ENCODE results near the gene HLF. TPM values are rescaled to one million over a fixed set of nuclear protein-coding genes. Genes with fewer than 3 reads are reported as not detected.
A peak's percentile ranks its signal among the peaks of the same experiment; 100 is the strongest.

HLF gene
- polyA plus RNA-seq, 4 donors, result 0.31 to 2.3 (median 0.61) TPM

- DNase-seq, result no peak
- 86 to 98% (median 96%) methylated on average over 1 of the region's 1 CpG for WGBS, 3 donors
- Histone ChIP-seq H3K4me3 (ENCODE audit: low read depth in 1 of 3, low read length in 3 of 3) (no peak overlapping the region), H3K36me3 (ENCODE audit: control insufficient read depth in 3 of 3, insufficient read depth in 2 of 3, low read depth in 1 of 3, low read length in 3 of 3) (no peaks in the 10 kb centered on the region), H3K9me3 (ENCODE audit: control insufficient read depth in 2 of 2, insufficient read depth in 1 of 2, low read depth in 1 of 2, low read length in 1 of 2) (peaks cover 0 to 5% of the 10 kb centered on the region in 2 donors), H3K27me3 (ENCODE audit: control insufficient read depth in 3 of 3, insufficient read depth in 3 of 3, low read length in 3 of 3) (peaks cover 0 to 4% (median 0%) of the 10 kb centered on the region in 3 donors), H3K27ac (ENCODE audit: low read depth in 1 of 3, low read length in 2 of 3) (no peak overlapping the region), H3K4me1 (ENCODE audit: control insufficient read depth in 3 of 3, insufficient read depth in 2 of 3, low read depth in 1 of 3, low read length in 2 of 3) (no peaks in the 10 kb centered on the region)
- no peak for FAIRE-seq
These were observed 81.9 kb downstream of the HLF start for GRCh38 chr17:55346658-55347057.

DNA sequence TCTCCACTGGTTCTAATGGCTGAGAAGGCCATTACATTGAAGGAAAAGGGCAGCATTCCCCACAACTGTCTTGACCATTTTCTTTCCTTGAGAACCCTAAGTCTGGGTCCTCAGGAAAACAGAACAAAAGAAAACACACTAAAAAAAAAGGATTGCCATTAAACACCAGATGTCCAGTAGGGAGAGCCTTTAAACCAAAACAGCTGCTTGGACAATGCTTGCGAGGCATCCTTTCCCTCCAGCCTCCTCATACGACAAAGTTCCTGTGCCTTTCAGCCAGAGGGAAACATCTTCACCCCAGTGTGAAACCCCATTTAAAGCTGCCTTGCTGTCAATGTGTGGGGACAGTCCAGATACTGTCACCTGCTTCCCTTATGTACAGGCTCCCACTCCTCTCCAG, 82.6 kb downstream of the HLF start:
- no peak for DNase-seq
- peaks cover 0 to 4% (median 0%) of the 10 kb centered on the region in 3 donors for H3K27me3 ChIP-seq (ENCODE audit: control insufficient read depth in 3 of 3, insufficient read depth in 3 of 3, low read length in 3 of 3)
- no peak for FAIRE-seq
- 87 to 96% (median 90%) methylated on average over 2 of the region's 2 CpGs for WGBS, 3 donors
- H3K4me1 ChIP-seq (ENCODE audit: control insufficient read depth in 3 of 3, insufficient read depth in 2 of 3, low read depth in 1 of 3, low read length in 2 of 3), result no peaks in the 10 kb centered on the region
- H3K4me3 ChIP-seq (ENCODE audit: low read depth in 1 of 3, low read length in 3 of 3), result no peak overlapping the region
- H3K36me3 ChIP-seq (ENCODE audit: control insufficient read depth in 3 of 3, insufficient read depth in 2 of 3, low read depth in 1 of 3, low read length in 3 of 3), result no peaks in the 10 kb centered on the region
- peaks cover 0 to 5% of the 10 kb centered on the region in 2 donors for H3K9me3 ChIP-seq (ENCODE audit: control insufficient read depth in 2 of 2, insufficient read depth in 1 of 2, low read depth in 1 of 2, low read length in 1 of 2)
- H3K27ac ChIP-seq (ENCODE audit: low read depth in 1 of 3, low read length in 2 of 3), result no peak overlapping the region

GRCh38 chr17:55348749-55349354, 84.1 kb downstream of the HLF start:
- WGBS, 3 donors, result 16 to 19% (median 17%) methylated on average over 10 of the region's 10 CpGs
- H3K27ac ChIP-seq (ENCODE audit: low read depth in 1 of 3, low read length in 2 of 3), result no peak overlapping the region
- FAIRE-seq, result peak; percentile 59
- peaks cover 0 to 5% of the 10 kb centered on the region in 2 donors for H3K9me3 ChIP-seq (ENCODE audit: control insufficient read depth in 2 of 2, insufficient read depth in 1 of 2, low read depth in 1 of 2, low read length in 1 of 2)
- no peaks in the 10 kb centered on the region for H3K4me1 ChIP-seq (ENCODE audit: control insufficient read depth in 3 of 3, insufficient read depth in 2 of 3, low read depth in 1 of 3, low read length in 2 of 3)
- DNase-seq, result peak; percentile 64 to 79
- H3K36me3 ChIP-seq (ENCODE audit: control insufficient read depth in 3 of 3, insufficient read depth in 2 of 3, low read depth in 1 of 3, low read length in 3 of 3), result no peaks in the 10 kb centered on the region
- peaks cover 0 to 4% (median 0%) of the 10 kb centered on the region in 3 donors for H3K27me3 ChIP-seq (ENCODE audit: control insufficient read depth in 3 of 3, insufficient read depth in 3 of 3, low read length in 3 of 3)
- no peak overlapping the region for H3K4me3 ChIP-seq (ENCODE audit: low read depth in 1 of 3, low read length in 3 of 3)

- Histone ChIP-seq H3K4me1 (ENCODE audit: control insufficient read depth in 3 of 3, insufficient read depth in 2 of 3, low read depth in 1 of 3, low read length in 2 of 3) (no peaks in the 10 kb centered on the region), H3K36me3 (ENCODE audit: control insufficient read depth in 3 of 3, insufficient read depth in 2 of 3, low read depth in 1 of 3, low read length in 3 of 3) (no peaks in the 10 kb centered on the region), H3K9me3 (ENCODE audit: control insufficient read depth in 2 of 2, insufficient read depth in 1 of 2, low read depth in 1 of 2, low read length in 1 of 2) (peaks cover 0 to 5% of the 10 kb centered on the region in 2 donors), H3K27me3 (ENCODE audit: control insufficient read depth in 3 of 3, insufficient read depth in 3 of 3, low read length in 3 of 3) (peaks cover 0 to 4% (median 0%) of the 10 kb centered on the region in 3 donors), H3K27ac (ENCODE audit: low read depth in 1 of 3, low read length in 2 of 3) (no peak overlapping the region), H3K4me3 (ENCODE audit: low read depth in 1 of 3, low read length in 3 of 3) (no peak overlapping the region)
- WGBS, 3 donors, result 52 to 62% (median 56%) methylated on average over 2 of the region's 2 CpGs
- FAIRE-seq, result no peak
- DNase-seq, result no peak
These were observed 86.1 kb downstream of the HLF start for GRCh38 chr17:55350825-55351205.

GRCh38 chr17:55351226-55351625, 86.5 kb downstream of the HLF start:
- no peak for FAIRE-seq
- whole genome bisulfite sequencing, 3 donors, result 90 to 93% (median 93%) methylated on average over 1 of the region's 1 CpG
- peaks cover 0 to 4% (median 0%) of the 10 kb centered on the region in 3 donors for H3K27me3 ChIP-seq (ENCODE audit: control insufficient read depth in 3 of 3, insufficient read depth in 3 of 3, low read length in 3 of 3)
- no peak for DNase-seq
- H3K27ac ChIP-seq (ENCODE audit: low read depth in 1 of 3, low read length in 2 of 3), result no peak overlapping the region
- no peaks in the 10 kb centered on the region for H3K4me1 ChIP-seq (ENCODE audit: control insufficient read depth in 3 of 3, insufficient read depth in 2 of 3, low read depth in 1 of 3, low read length in 2 of 3)
- H3K4me3 ChIP-seq (ENCODE audit: low read depth in 1 of 3, low read length in 3 of 3), result no peak overlapping the region
- no peaks in the 10 kb centered on the region for H3K36me3 ChIP-seq (ENCODE audit: control insufficient read depth in 3 of 3, insufficient read depth in 2 of 3, low read depth in 1 of 3, low read length in 3 of 3)
- peaks cover 0 to 5% of the 10 kb centered on the region in 2 donors for H3K9me3 ChIP-seq (ENCODE audit: control insufficient read depth in 2 of 2, insufficient read depth in 1 of 2, low read depth in 1 of 2, low read length in 1 of 2)

- H3K4me3 ChIP-seq (ENCODE audit: low read depth in 1 of 3, low read length in 3 of 3), result no peak overlapping the region
- H3K9me3 ChIP-seq (ENCODE audit: control insufficient read depth in 2 of 2, insufficient read depth in 1 of 2, low read depth in 1 of 2, low read length in 1 of 2), result no peaks in the 10 kb centered on the region
- DNase-seq (no peak), FAIRE-seq (no peak)
- no peaks in the 10 kb centered on the region for H3K27me3 ChIP-seq (ENCODE audit: control insufficient read depth in 3 of 3, insufficient read depth in 3 of 3, low read length in 3 of 3)
- H3K36me3 ChIP-seq (ENCODE audit: control insufficient read depth in 3 of 3, insufficient read depth in 2 of 3, low read depth in 1 of 3, low read length in 3 of 3), result no peaks in the 10 kb centered on the region
- 74 to 81% (median 77%) methylated on average over 1 of the region's 1 CpG for WGBS, 3 donors
- no peaks in the 10 kb centered on the region for H3K4me1 ChIP-seq (ENCODE audit: control insufficient read depth in 3 of 3, insufficient read depth in 2 of 3, low read depth in 1 of 3, low read length in 2 of 3)
- H3K27ac ChIP-seq (ENCODE audit: low read depth in 1 of 3, low read length in 2 of 3), result no peak overlapping the region
These were observed 89.2 kb downstream of the HLF start for GRCh38 chr17:55354010-55354409.

DNA sequence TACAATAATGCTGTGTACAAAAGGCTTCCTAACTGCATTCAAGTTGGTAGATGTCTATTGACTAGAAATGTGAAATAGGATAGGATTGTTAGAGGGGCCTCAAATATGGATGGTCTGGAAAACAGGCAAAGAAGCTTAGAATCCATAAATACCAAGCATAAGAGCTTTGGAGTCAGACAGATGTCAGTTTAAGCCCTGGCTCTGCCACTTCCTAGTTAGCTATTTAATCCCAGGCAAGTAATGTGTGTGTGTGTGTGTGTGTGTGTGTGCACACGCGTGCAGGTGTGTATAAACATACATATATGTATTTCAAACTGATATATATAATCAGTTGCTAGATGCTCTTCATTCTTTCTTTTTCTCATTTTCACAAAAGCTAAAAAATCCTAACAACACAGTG, 90.2 kb downstream of the HLF start:
- FAIRE-seq, result no peak
- Histone ChIP-seq H3K36me3 (ENCODE audit: control insufficient read depth in 3 of 3, insufficient read depth in 2 of 3, low read depth in 1 of 3, low read length in 3 of 3) (no peaks in the 10 kb centered on the region), H3K27ac (ENCODE audit: low read depth in 1 of 3, low read length in 2 of 3) (no peak overlapping the region), H3K27me3 (ENCODE audit: control insufficient read depth in 3 of 3, insufficient read depth in 3 of 3, low read length in 3 of 3) (no peaks in the 10 kb centered on the region), H3K9me3 (ENCODE audit: control insufficient read depth in 2 of 2, insufficient read depth in 1 of 2, low read depth in 1 of 2, low read length in 1 of 2) (no peaks in the 10 kb centered on the region), H3K4me3 (ENCODE audit: low read depth in 1 of 3, low read length in 3 of 3) (no peak overlapping the region), H3K4me1 (ENCODE audit: control insufficient read depth in 3 of 3, insufficient read depth in 2 of 3, low read depth in 1 of 3, low read length in 2 of 3) (no peaks in the 10 kb centered on the region)
- no peak for DNase-seq
- WGBS, 3 donors, result 93 to 97% (median 94%) methylated on average over 2 of the region's 2 CpGs

DNA sequence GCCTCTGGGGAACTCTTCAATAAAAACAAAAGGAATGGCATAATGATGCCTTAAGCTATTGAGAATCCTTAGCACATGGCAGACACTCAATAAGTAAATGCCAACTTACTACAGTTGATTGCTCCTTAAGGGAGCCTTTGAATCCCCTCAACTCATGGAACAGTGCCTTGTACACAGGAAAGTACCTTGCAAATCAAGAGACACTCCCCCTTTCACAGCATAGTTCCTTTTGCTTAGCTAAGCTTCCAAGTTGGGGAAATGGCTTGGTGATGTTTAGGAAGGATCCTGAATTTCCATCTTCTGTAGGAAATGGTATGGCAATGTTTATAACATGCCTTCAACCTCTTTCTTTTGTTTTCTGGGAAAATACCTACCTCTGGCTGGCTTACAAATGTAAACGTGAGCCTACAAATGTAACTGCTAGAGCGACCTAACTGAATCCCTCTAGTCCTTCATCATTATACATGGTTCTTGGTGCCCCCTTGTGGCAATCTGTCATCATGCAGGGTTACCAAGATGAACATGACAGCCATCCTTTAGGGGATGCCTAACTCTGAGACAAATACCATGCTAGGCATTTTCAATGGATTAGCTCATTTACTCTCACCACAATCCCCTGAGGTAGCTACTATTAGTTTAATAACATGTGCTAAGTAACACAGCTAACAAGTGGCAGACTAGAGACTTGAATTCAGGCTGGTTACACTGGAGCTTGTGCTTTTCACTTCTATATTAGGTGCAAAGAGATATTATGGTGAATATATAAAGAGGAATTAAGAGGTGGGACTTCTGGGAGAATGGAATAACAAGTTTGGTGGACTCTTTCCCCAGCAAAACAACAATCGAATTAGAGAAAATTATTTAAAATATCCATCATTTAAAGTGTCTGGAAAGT, 91.9 kb downstream of the HLF start:
- FAIRE-seq (no peak), DNase-seq (peak; percentile 71 to 75)
- no peak overlapping the region for H3K27ac ChIP-seq (ENCODE audit: low read depth in 1 of 3, low read length in 2 of 3)
- WGBS, 3 donors, result 33 to 38% (median 37%) methylated on average over 3 of the region's 3 CpGs
- no peaks in the 10 kb centered on the region for H3K36me3 ChIP-seq (ENCODE audit: control insufficient read depth in 3 of 3, insufficient read depth in 2 of 3, low read depth in 1 of 3, low read length in 3 of 3)
- H3K4me3 ChIP-seq (ENCODE audit: low read depth in 1 of 3, low read length in 3 of 3), result no peak overlapping the region
- no peaks in the 10 kb centered on the region for H3K4me1 ChIP-seq (ENCODE audit: control insufficient read depth in 3 of 3, insufficient read depth in 2 of 3, low read depth in 1 of 3, low read length in 2 of 3)
- no peaks in the 10 kb centered on the region for H3K27me3 ChIP-seq (ENCODE audit: control insufficient read depth in 3 of 3, insufficient read depth in 3 of 3, low read length in 3 of 3)
- no peaks in the 10 kb centered on the region for H3K9me3 ChIP-seq (ENCODE audit: control insufficient read depth in 2 of 2, insufficient read depth in 1 of 2, low read depth in 1 of 2, low read length in 1 of 2)
